Endothelial cell of umbilical vein (primary cell): ENCODE data around the gene LCLAT1.

Source experiments
- EZH2 ChIP-seq: IDR thresholded peaks from 2 replicates; pipeline ENCODE4 v1.6.1; 2012; ENCODE audit warnings: borderline replicate concordance, low read depth, mild to moderate bottlenecking, moderate library complexity, low read length, inconsistent platforms; ENCODE audit not compliant: severe bottlenecking
- POLR2A ChIP-seq: IDR thresholded peaks from 2 replicates; pipeline ENCODE4 v1.6.1; 2012; ENCODE audit warnings: low read depth, mild to moderate bottlenecking, control low read depth, low read length

DNA sequence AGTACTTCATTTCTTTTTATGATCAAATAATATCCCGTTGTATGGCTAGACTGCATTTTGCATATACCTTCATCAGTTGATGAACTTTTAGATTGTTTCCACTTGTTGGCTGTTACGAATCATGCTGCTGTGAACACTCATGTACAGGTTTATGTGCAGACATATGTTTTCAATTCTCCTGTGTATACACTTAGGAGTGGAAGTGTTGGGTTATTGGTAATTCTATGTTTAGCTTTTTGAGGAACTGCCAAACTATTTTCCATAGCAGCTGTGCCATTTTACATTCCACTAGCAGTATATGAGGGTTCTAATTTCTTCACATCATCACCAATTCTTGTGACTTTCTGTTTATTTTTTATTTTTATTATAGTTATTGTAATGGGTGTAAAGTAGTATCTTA is 32.1 kb upstream of the LCLAT1 start:
- TF ChIP-seq EZH2 (no peak), POLR2A (no peak)
